Limb (tissue), 2 donors: ENCODE data around the gene FKBP6.
"Not testable (repeated sequence)": the region's sequence is repeated elsewhere in the genome, so short reads cannot be mapped to it uniquely, and the experiment has no call there.

Source experiments
- DNase-seq, 2 donors: peaks; one replicate each; pipeline ENCODE4 v3.0.0-alpha.2; 2016; ENCODE audit errors: extremely low spot score in 2 of 2

The FKBP6 gene

GRCh38 chr7:73356159-73356558 lies 28.2 kb downstream of the FKBP6 start:
- DNase-seq: no peak

DNA sequence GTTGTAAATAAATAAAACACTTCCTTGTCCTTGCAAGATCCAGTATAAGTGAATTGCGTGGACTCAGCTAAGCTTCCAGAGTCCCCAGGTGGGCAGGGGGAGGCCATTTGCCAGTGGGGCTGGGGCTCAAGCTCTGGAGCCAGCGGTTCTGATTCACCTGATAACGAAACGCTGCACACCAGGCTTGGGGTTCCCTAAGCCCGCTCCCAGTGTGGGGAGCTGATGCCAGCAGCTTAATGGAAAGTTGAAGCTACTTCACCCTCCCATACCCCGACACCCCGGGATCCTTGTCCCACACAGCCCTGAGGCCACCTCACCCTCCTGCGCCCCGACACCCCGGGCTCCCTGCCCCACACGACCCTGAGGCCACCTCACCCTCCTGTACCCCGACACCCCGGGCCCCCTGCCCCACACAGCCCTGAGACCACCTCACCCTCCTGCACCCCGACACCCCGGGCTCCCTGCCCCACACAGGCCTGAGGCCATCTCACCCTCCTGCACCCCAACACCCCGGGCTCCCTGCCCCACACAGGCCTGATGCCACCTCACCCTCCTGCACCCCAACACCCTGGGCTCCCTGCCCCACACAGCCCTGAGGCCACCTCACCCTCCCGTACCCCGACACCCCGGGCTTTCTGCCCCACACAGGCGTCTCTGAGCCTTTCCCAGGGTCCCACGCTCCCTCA lies 30.8 kb downstream of the FKBP6 start:
- DNase-seq: no peak

DNA sequence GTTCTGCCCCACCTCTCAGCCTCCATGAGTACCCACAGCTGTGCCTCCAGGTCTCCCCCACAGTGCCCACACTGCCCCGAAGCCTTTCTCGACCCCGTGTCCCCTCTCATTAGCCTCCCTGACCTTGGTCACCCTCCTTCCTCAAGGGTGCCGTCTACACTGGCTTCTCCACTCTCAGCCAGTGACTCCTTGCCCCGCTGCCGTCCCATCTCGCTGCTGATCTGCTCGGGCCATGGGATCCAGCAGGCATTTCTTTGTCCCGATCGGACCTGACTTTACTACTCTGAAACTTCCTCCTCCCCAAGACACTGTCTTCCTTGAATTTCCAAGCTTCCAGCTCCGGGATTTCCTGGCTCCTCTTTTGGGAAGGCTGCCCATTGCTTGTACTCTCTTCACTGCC lies 31.3 kb downstream of the FKBP6 start:
- no peak for DNase-seq

DNA sequence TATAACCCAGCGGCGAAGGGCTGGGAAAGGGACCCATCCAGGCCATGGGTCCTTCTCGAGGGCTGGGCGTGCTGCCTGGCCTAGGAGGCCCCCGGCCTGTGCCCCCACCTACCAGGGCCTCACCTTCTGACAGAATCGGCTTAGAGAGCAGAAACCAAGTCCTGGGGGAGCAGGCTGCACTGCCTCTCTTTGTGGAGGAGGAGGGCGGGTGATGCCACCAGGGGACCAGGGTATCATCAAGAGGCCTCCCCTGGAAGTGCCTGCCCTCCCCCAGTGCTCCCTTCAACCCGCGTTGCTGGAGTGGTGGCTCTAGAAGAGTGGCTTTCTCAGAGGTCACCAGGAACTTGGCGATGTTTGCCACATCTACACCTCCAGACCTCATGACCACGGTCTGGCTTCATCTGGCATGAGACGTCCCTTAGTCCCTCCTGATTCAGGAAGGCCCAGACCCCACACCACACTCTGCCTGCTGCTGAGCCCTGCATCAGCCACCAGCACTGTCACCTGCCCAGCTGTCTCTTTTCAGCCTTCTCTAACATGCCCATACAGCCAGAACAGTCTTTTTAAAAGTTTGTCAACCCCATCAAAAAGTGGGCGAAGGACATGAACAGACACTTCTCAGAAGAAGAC lies 31.9 kb downstream of the FKBP6 start:
- DNase-seq: no peak

- not testable (repeated sequence) for DNase-seq
Observed at GRCh38 chr7:73360590-73360989, 32.6 kb downstream of the FKBP6 start.

DNA sequence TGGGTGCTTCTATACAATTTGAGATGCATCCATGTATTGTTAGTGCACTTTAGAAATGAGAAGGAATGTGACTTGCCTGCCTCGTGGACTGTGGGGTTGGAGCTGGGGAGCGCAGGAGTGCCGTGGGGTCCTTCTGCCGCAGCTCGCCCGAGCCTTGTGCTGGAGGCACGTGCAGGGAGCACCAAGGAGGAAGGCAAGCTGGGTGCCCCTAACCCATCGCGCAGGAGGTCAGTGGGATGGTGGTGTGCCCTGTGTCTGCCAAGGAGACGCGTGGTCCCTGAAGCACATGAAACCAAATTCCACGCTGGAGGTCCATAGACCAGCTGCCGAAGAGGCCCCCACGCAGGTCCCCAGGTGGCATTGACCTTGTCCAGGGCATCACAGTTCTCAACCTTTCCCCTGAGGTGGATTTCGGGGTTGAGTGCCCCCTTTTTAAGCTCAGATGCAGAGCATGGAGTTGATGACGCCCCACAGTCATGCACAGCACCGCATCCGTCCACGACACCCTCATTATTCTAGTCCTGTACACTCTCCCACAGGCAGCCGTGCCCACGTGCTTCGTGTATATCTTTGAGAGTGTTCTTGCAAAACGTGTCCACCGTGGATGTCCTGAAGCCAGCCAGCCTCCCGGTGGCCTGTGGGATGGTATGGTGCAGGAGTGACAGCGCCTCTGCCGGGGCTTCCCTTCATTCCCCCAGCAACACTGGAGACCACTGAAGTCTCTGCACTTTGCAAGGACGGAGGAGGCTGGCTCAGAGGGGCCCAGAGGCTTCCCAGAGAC lies 35.5 kb downstream of the FKBP6 start:
- DNase-seq: no peak

DNA sequence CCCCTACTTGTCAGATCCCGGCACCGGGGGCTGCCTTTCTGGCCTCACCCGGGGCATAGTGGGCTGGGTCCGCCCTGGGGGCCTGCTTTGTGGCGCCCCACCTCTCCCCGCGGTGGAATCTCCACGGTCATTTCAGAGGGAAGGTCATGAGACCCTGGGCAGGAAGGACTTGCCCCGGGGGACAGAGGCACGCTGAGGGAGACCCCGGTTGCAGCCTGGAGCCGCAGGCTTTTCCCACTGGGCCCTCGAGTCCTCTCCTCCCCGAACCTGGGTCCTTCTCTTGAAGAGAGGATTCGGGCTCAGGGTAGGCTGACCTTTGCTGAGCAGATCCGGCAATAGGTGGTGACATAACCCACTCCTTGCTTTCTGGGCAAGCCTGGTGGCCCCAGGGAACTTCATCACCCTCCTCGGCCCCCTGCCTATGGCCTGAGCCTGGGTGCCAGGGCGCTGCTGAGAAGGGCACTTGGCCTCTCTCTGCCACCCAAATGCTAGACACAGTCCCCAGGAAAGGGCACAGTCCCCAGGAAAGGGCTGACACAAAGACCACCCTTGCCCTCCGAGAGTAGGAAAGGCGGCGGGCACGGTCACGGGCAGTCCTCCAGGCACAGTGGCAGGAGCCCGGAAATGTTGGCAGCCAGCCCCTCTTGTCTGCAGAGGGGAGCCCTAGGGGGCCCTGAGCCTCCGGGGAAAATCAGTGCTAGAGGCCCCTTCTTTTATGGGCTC lies 36.2 kb downstream of the FKBP6 start:
- no peak for DNase-seq

GRCh38 chr7:73366127-73366526 lies 38.2 kb downstream of the FKBP6 start:
- DNase-seq: no peak

GRCh38 chr7:73366990-73367389 lies 39.0 kb downstream of the FKBP6 start:
- no peak for DNase-seq

DNA sequence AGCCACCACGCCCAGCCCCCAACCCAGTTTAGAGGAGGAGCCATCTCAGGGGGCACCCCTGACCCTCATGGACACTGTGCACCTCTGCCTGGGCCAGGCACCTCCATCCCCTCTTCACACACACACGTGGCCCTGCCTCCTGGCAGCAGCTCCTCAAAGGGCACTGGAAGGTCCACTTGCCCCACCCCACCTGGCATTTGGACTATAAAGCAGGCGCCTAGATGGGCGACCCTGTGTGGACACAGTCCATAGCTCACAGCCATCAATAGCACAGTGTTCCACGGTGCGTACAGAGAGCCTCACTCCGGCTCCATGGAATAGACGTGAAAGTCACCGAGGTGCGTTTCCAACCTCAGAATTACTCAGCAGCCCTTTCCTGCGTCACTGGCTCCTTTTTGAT lies 41.0 kb downstream of the FKBP6 start:
- no peak for DNase-seq

DNA sequence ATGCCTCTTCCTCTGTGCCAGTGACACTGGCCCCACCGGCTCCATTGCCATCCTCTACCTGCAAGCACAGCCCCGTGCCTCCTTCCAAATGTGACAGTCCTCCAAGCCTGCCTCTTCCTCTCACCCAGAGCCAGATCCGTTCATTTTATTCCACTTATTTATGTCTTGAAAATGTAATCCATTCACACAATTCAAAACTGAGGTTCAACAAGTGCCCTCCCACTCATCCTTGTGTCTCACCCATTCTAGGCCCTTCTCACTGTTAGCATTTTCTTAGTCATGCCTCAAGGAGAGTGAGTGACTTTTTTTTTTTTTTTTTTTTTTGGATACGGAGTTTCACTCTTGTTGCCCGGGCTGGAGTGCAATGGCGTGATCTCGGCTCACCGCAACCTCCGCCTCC lies 41.7 kb downstream of the FKBP6 start:
- no peak for DNase-seq

DNA sequence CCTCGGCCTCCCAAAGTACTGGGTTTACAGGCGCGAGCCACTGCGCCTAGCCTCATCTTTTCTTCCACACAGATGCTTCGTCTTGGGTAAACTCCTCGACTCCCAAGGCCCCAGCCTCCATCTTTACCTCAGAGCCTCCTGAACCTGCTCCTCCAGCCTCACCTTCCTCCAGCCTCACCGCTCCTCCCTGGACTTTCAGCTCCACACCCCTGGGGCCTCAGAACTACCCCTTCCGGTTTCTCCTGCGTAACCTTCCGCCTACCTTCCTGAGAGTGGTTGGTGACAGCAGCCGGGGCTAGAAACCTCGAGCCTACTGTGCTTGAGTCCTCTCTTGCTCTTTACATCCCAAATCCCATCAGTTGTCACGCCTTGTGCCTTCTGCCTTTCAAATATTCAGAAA lies 45.8 kb downstream of the FKBP6 start:
- no peak for DNase-seq

GRCh38 chr7:73376262-73376661 lies 48.3 kb downstream of the FKBP6 start:
- not testable (repeated sequence) for DNase-seq

- DNase-seq: no peak
Observed at GRCh38 chr7:73376671-73377412, 48.9 kb downstream of the FKBP6 start.

DNA sequence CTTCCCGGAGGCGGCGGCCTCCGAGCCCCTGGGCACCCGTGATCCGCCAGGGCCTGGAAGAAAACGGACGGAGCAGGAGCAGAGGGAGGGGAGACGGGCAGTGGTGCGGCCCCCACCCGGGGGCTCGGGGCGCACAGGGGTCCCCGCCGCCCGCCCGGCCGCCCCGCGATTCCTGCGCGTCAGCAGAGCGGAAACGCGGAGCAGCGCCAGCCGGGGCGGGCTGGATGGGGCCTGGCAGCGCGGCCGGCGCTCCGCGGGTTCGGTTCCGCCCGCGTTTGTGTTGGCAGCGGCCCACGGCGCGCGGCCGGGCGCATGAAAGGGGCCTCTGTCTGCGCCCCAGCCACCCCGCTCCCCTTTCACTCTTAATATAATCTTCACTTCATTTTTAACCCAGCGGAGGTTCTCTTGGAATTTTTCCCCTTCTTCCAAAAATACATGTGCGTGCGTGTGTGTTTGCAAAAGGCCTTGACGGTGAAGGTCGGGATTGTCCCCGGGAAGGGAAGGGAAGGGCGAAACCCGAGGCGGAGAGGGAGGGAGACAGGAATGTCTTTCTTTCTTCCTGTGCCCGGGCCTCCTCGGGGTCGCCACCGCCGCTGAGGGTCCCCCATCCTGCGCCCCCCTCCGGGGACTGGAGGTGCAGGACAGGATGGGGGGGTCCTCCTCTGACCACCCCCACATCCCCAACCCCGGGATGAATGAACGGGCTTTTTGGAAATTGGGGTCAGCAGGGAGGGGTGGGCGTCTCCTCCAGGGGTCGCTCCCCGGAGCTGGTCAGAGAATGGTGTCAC lies 49.6 kb downstream of the FKBP6 start:
- DNase-seq: peak in 1 of 2 donors; percentile 69

- DNase-seq: no peak
Observed at GRCh38 chr7:73382934-73383503, 55.1 kb downstream of the FKBP6 start.

DNA sequence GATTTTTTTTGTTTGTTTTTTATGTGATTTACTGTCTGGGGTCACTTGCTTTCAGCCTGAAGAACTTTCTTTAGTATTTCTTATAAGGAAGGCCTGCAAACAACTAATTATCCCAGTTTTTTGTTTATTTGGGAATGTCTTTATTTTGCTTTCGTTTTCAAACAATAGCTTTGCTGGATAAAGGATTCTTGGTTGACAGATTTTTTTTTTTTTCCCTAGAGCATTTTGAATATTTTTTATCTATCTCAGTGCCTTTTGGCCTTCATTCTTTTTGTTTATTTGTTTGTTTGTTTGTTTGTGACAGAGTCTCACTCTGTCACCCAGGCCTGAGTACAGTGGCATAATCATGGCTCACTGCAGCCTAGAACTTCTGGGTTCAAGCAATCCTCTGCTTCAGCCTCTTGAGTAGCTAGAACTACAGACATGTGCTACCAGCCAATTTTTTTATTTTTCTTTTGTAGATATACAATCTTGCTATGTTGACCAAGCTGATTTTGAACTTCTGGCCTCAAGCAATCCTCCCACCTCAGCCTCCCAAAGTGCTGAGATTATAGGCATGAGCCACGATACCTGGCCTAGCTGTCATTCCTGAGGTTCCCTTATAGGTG lies 59.4 kb downstream of the FKBP6 start:
- no peak for DNase-seq

DNA sequence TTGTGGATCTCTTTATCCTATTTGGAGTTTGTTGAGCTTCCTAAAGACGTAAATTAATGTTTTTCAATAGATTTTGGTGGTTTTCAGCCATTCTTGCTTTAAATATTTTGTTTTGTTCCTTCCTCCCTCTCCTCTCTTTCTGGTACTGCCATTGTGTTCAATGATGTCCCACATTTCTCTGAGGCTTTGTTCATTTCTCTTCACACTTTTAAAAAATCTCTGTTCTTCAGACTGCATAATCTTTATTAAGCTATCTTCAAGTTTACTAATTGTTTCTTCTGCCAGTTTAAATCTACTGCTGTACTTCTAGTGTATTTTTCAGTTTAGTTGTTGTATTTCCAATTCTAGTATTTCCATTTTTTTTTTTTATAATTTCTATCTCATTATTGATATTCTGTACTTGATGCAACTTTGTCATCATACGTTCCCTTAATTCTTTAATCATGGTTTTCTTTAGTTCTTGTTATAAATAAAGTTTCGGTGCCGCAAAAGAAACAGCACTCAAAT lies 60.0 kb downstream of the FKBP6 start:
- DNase-seq: no peak

DNA sequence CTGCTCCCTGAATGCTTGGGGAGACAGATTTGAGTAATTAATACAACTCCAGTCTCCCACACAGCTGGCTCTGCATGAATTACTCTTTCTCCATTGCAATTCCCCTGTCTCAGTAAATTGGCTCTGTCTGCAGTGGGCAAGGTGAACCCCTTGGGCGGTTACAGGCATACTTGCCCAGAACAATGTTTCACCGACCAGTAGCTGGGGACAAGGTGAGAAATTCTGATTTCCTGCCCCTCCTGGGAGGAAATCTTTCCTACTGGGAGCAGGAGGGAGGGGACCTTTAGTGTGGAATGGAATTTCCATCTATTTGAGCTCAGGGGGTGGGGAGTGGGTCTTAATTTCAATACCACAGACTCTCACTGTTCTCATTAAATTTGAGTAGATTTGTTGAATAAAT lies 63.4 kb downstream of the FKBP6 start:
- no peak for DNase-seq

DNA sequence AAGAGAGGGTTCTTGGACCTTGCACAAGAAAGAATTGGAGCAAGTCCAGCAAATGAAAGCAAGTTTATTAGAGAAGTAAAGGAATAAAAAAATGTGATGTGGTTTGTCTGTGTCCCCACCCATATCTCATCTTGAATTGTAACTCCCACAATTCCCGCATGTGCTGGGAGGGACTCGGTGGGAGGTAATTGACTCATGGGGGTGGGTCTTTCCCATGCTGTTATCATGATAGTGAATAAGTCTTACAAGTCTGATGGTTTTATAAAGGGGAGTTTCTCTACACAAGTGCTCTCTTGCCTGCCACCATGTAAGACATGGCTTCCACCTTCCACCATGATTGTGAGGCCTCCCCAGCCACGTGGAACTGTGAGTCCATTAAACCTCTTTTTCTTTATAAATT lies 66.5 kb downstream of the FKBP6 start:
- no peak for DNase-seq
